Gastroesophageal sphincter (tissue), 4 donors: Measurements from ENCODE around the gene CCDC167. TPM values are rescaled to one million over a fixed set of nuclear protein-coding genes. Genes with fewer than 3 reads are reported as not detected.

ENCODE experiments used
- ATAC-seq: fragments of 150-250 bp; one replicate; pipeline ENCODE4 v1.9.1; 2016; ENCODE audit warnings: mild to moderate bottlenecking, moderate library complexity
- H3K27ac ChIP-seq, 4 donors: fragments of 200-600 bp; sonication (generic) in 3 of 4; 1 replicate in 3 of 4; 2 replicates in 1 of 4; pipeline ENCODE4 v1.5.1; 2016 to 2019
- H3K27me3 ChIP-seq: fragments of 200-600 bp; sonication (generic); one replicate; pipeline ENCODE4 v1.5.1; 2019
- H3K36me3 ChIP-seq, 2 donors: fragments of 200-600 bp; sonication (generic); one replicate each; pipeline ENCODE4 v1.5.1; 2019; ENCODE audit warnings: control low read depth in 1 of 2
- H3K4me1 ChIP-seq, 3 donors: fragments of 200-600 bp; sonication (generic); 1 replicate in 2 of 3; 2 replicates in 1 of 3; pipeline ENCODE4 v1.5.1; 2016 to 2019; ENCODE audit warnings: control low read depth in 2 of 3
- H3K4me3 ChIP-seq, 2 donors: fragments of 200-600 bp; sonication (generic); one replicate each; pipeline ENCODE4 v1.5.1; 2019; ENCODE audit warnings: mild to moderate bottlenecking in 1 of 2, moderate library complexity in 1 of 2
- H3K9me3 ChIP-seq, 3 donors: fragments of 200-600 bp; sonication (generic); one replicate each; pipeline ENCODE4 v1.5.1; 2017 to 2019; ENCODE audit warnings: control low read depth in 2 of 3
- EP300 ChIP-seq: sonication (generic); formaldehyde crosslinking; IDR thresholded peaks from one replicate; pipeline ENCODE4 v1.6.1; 2017; ENCODE audit warnings: antibody characterized with exemption, mild to moderate bottlenecking
- POLR2A ChIP-seq, 2 donors: fragments of 450-650 bp; IDR thresholded peaks; one replicate each; pipeline ENCODE4 v1.6.1; 2017; ENCODE audit warnings: antibody characterized with exemption in 2 of 2, mild to moderate bottlenecking in 2 of 2, moderate library complexity in 1 of 2
- POLR2AphosphoS5 ChIP-seq: sonication (generic); formaldehyde crosslinking; IDR thresholded peaks from one replicate; pipeline ENCODE4 v1.6.1; 2017; ENCODE audit warnings: antibody characterized with exemption
- whole genome bisulfite sequencing, 2 donors: methylation state at CpG; one replicate each; pipeline ENCODE4 v1.1.5; 2018; ENCODE audit warnings: low coverage in 1 of 2; 5-methylcytosine and 5-hydroxymethylcytosine counted together
- total RNA-seq, 4 donors: library from RNA; depleted of rRNA; stranded (reverse); fragments of >200 nt; gene quantifications; one replicate each; pipeline ENCODE4 v1.1.0, GENCODE V29; 2016
- TF ChIP-seq, protein P1 (sequence below), 4 experiments: fragments of 200-600 bp in 2 of 4; fragments of 450-650 bp in 2 of 4; sonication (generic) in 1 of 4; IDR thresholded peaks; one replicate each; pipeline ENCODE4 v1.5.1; 2017 to 2019; ENCODE audit warnings: antibody characterized with exemption in 4 of 4, mild to moderate bottlenecking in 2 of 4, moderate library complexity in 2 of 4

The CCDC167 gene
- total RNA-seq, 4 donors from 2014 or later, result 10.6 to 16.2 (median 14.3) TPM

DNA sequence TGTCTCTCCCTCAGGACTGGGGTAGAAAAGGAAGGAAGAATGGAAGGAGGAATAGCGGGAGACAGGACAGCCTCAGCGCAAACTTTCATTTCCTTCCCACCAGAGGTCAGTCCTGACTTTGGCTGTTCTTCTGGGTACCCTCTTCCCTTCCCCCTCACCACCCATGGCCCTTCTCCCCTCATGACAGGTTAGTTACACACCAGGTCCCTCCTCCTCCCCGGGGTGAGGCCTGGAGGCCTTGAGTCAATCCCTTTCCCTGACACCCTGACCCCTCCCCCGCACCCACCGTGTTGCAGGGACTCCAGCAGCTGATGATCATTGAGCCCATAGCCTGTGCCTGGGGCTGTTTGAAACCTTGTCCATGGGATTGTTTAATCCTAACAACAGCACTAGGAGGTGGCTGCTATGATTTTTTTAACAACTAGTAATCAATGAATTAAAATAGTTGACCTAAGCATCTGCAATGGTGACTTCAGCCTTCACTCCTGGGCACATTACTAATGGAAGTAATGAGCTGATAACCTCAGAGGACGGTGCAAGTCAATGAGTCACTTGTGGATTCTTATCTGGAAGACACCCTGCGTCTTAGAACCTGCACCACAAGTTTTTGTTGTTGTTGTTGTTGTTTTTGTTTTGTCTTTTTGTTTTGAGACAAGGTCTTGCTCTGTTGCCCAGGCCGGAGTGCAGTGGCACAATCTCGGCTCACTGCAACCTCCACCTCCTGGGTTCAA, 46.6 kb upstream of the CCDC167 start:
- no peak for TF ChIP-seq POLR2AphosphoS5
- TF ChIP-seq EP300, result no peak
- TF ChIP-seq, protein P1, sequence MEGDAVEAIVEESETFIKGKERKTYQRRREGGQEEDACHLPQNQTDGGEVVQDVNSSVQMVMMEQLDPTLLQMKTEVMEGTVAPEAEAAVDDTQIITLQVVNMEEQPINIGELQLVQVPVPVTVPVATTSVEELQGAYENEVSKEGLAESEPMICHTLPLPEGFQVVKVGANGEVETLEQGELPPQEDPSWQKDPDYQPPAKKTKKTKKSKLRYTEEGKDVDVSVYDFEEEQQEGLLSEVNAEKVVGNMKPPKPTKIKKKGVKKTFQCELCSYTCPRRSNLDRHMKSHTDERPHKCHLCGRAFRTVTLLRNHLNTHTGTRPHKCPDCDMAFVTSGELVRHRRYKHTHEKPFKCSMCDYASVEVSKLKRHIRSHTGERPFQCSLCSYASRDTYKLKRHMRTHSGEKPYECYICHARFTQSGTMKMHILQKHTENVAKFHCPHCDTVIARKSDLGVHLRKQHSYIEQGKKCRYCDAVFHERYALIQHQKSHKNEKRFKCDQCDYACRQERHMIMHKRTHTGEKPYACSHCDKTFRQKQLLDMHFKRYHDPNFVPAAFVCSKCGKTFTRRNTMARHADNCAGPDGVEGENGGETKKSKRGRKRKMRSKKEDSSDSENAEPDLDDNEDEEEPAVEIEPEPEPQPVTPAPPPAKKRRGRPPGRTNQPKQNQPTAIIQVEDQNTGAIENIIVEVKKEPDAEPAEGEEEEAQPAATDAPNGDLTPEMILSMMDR (IDR thresholded peaks at IDR 0.05), result no peak
- no peak for TF ChIP-seq POLR2A (IDR thresholded peaks at IDR 0.05)
- ATAC-seq, result no peak
- Histone ChIP-seq H3K27me3 (peaks cover 19% of the 10 kb centered on the region), H3K9me3 (no peaks in the 10 kb centered on the region), H3K36me3 (no peaks in the 10 kb centered on the region), H3K4me3 (no peak overlapping the region), H3K4me1 (no peaks in the 10 kb centered on the region), H3K27ac (no peak overlapping the region)
- WGBS, 2 donors, result 80 to 93% methylated on average over 7 to 8 of the region's 9 CpGs

DNA sequence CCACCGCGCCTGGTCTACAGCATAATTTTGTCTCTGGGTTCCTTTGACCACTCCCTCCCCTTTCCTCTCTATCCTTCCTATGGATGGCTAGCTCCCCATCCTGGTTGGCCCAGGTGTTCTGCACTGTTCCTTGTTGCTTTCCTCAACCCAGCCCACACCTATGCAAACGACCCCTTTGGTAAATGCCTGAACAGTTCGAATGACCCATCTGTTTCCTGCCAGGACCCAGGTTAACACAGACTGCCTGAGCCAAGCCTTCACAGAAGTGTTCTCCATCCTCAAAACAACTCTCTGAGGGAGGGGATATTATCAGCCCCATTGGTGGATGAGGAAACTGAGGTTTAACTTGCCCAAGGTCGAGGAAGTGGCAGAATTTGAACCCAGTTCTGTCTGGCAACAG, 44.8 kb upstream of the CCDC167 start:
- Histone ChIP-seq H3K36me3 (no peaks in the 10 kb centered on the region), H3K4me1 (no peaks in the 10 kb centered on the region), H3K4me3 (no peak overlapping the region), H3K27me3 (peaks cover 12% of the 10 kb centered on the region), H3K27ac (no peak overlapping the region), H3K9me3 (no peaks in the 10 kb centered on the region)
- TF ChIP-seq EP300 (no peak), POLR2A (IDR thresholded peaks at IDR 0.05) (no peak), POLR2AphosphoS5 (no peak)
- TF ChIP-seq, protein P1 (IDR thresholded peaks at IDR 0.05), result no peak
- ATAC-seq, result no peak
- 92% methylated on average over 2 of the region's 5 CpGs; no CpG with 5 or more reads in 1 of the 2 donors for WGBS, 2 donors

DNA sequence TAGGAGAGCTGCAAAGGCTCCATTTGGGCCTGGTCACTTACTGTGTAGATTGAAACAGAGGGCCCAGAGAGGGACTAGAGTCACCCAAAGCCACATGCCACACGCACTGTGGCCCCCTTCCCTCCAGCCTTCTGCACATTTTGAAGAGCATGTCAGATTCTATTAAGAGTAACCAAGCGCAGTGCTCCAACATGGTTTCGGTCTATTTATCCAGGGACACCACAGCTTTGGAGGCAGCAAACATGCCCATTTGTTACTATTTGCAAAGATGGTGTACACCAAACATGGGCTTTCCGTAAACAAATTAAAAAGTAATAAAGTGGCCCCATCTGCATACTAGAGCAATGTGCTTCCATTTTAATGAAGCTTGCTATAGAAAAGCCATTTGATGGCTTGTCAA, 43.7 kb upstream of the CCDC167 start:
- Histone ChIP-seq H3K9me3 (no peaks in the 10 kb centered on the region), H3K27ac (no peak overlapping the region), H3K4me3 (no peak overlapping the region), H3K27me3 (peaks cover 3% of the 10 kb centered on the region), H3K4me1 (no peaks in the 10 kb centered on the region), H3K36me3 (no peaks in the 10 kb centered on the region)
- no peak for ATAC-seq
- TF ChIP-seq, protein P1 (IDR thresholded peaks at IDR 0.05), result no peak
- no peak for TF ChIP-seq POLR2A (IDR thresholded peaks at IDR 0.05)
- no peak for TF ChIP-seq POLR2AphosphoS5
- TF ChIP-seq EP300, result no peak
- 82 to 100% methylated on average over 2 to 4 of the region's 4 CpGs for WGBS, 2 donors

DNA sequence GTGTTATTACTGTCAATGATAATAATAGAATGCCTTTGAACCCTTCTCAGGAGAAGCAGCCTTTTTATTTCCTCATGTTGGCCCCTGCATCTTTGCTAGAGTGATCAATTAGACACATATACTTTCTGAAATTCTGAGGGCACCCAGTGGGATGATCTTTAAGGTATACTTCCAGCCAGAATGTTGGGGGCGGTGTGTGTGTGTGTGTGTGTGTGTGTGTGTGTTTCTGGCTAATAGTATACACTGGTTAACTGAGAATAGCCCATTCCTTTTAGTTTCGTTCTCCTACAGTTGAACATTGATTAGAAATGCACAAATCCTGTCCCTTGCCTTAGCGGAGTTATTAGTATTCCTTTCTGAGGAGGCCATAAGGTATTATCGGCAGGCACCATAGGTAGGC, 41.7 kb upstream of the CCDC167 start:
- ATAC-seq, result no peak
- H3K9me3 ChIP-seq, result no peaks in the 10 kb centered on the region
- H3K27me3 ChIP-seq, result peaks cover 23% of the 10 kb centered on the region
- WGBS, 2 donors, result 77 to 100% methylated on average over 2 to 3 of the region's 4 CpGs
- no peaks in the 10 kb centered on the region for H3K36me3 ChIP-seq
- no peak overlapping the region for H3K27ac ChIP-seq
- no peak overlapping the region for H3K4me3 ChIP-seq
- peaks cover 0 to 4% (median 2%) of the 10 kb centered on the region in 3 donors for H3K4me1 ChIP-seq
- no peak for TF ChIP-seq POLR2A (IDR thresholded peaks at IDR 0.05)

DNA sequence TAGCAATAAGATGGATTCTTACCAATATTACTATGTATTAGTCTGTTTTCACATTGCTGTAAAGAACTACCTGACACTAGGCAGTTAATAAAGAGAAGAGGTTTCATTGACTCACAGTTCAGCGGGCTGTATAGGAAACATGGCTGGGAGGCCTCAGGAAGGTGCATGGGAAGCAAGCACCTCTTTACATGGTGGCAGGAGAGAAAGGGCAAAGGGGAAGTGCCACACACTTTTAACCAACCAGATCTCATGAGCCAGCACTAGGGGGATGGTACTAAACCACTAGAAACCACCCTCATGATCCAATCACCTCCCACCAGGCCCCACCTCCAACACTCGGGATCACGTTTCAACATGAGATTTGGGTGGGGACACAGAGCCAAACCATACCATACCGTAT, 40.7 kb upstream of the CCDC167 start:
- peaks cover 32% of the 10 kb centered on the region for H3K27me3 ChIP-seq
- TF ChIP-seq, protein P1 (IDR thresholded peaks at IDR 0.05), result no peak
- TF ChIP-seq EP300 (no peak), POLR2A (IDR thresholded peaks at IDR 0.05) (no peak), POLR2AphosphoS5 (no peak)
- no peak for ATAC-seq

More for the DNA sequence above, 40.7 kb upstream of the CCDC167 start:
- WGBS, 2 donors, result 65 to 71% methylated on average over 4 of the region's 4 CpGs
- H3K4me3 ChIP-seq, result no peak overlapping the region
- no peaks in the 10 kb centered on the region for H3K36me3 ChIP-seq
- H3K4me1 ChIP-seq, result peaks cover 0 to 14% (median 12%) of the 10 kb centered on the region in 3 donors
- H3K27ac ChIP-seq, result no peak overlapping the region
- H3K9me3 ChIP-seq, result no peaks in the 10 kb centered on the region
